Neural progenitor cell (in vitro differentiated cells): ENCODE measurements around the gene ANO10.

Experiments used
- CTCF ChIP-seq: fragments of 200-600 bp; sonication (generic); IDR thresholded peaks from 2 replicates; pipeline ENCODE4 v1.5.1; 2017; ENCODE audit warnings: antibody characterized with exemption, mild to moderate bottlenecking
- EZH2 ChIP-seq: fragments of 200-600 bp; sonication (generic); IDR thresholded peaks from 2 replicates; pipeline ENCODE4 v1.6.1; 2017; ENCODE audit warnings: antibody characterized with exemption, mild to moderate bottlenecking, moderate library complexity

GRCh38 chr3:43442872-43443395 is 178.9 kb downstream of the ANO10 start:
- TF ChIP-seq EZH2, result no peak
- no peak for TF ChIP-seq CTCF
